Tibial nerve (tissue), 4 donors: ENCODE data around the gene PTPA.

Experiments
- CTCF ChIP-seq, 5 experiments: fragments of 200-600 bp in 3 of 5; fragments of 450-650 bp in 2 of 5; sonication (generic) in 3 of 5; IDR thresholded peaks; one replicate each; pipeline ENCODE4 v1.5.1; 2016 to 2019; ENCODE audit warnings: antibody characterized with exemption in 5 of 5, mild to moderate bottlenecking in 3 of 5, moderate library complexity in 2 of 5
- EP300 ChIP-seq, 2 donors: sonication (generic); formaldehyde crosslinking; IDR thresholded peaks; one replicate each; pipeline ENCODE4 v1.6.1; 2017; ENCODE audit warnings: antibody characterized with exemption in 2 of 2, mild to moderate bottlenecking in 1 of 2
- POLR2A ChIP-seq, 2 donors: fragments of 450-650 bp; IDR thresholded peaks; one replicate each; pipeline ENCODE4 v1.6.1; 2017; ENCODE audit warnings: antibody characterized with exemption in 2 of 2, mild to moderate bottlenecking in 2 of 2, moderate library complexity in 2 of 2

GRCh38 chr9:129068990-129069861, 42.0 kb upstream of the PTPA start:
- TF ChIP-seq CTCF (IDR thresholded peaks at IDR 0.05) = no peak
- no peak for TF ChIP-seq EP300 (IDR thresholded peaks at IDR 0.05)
- no peak for TF ChIP-seq POLR2A (IDR thresholded peaks at IDR 0.05)
